Astrocyte (in vitro differentiated cells and primary cell): Measurements from ENCODE around the gene PLA2G2D.

Experiments
- EZH2 ChIP-seq: IDR thresholded peaks from 2 replicates; pipeline ENCODE4 v1.6.1; 2012; ENCODE audit warnings: mild to moderate bottlenecking, low read length, inconsistent platforms; ENCODE audit not compliant: insufficient read depth
- TF ChIP-seq, protein P1 (sequence below): IDR thresholded peaks from 2 replicates; pipeline ENCODE4 v1.5.1; 2011; ENCODE audit warnings: low read depth, mild to moderate bottlenecking, inconsistent platforms, low read length, moderate library complexity; ENCODE audit not compliant: insufficient read depth

DNA sequence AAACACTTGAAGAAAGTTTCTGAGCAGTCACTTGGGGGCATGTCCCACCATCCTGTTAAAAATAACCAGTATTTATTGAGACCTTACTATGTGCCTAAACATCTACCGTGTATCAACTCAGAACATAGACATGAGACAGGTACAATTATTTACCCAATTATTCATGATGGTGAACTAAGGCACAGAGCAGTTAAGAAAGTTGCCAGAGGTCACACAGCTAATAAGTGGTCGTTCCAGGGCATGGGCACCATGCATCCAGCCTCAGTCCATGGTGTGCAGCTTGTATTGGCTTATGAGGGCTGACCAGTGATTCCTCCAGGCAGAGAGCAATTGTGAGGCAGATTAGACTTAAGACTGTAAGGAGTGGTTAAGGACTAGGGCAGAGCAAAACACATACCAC lies 44.0 kb downstream of the PLA2G2D start:
- TF ChIP-seq, protein P1, sequence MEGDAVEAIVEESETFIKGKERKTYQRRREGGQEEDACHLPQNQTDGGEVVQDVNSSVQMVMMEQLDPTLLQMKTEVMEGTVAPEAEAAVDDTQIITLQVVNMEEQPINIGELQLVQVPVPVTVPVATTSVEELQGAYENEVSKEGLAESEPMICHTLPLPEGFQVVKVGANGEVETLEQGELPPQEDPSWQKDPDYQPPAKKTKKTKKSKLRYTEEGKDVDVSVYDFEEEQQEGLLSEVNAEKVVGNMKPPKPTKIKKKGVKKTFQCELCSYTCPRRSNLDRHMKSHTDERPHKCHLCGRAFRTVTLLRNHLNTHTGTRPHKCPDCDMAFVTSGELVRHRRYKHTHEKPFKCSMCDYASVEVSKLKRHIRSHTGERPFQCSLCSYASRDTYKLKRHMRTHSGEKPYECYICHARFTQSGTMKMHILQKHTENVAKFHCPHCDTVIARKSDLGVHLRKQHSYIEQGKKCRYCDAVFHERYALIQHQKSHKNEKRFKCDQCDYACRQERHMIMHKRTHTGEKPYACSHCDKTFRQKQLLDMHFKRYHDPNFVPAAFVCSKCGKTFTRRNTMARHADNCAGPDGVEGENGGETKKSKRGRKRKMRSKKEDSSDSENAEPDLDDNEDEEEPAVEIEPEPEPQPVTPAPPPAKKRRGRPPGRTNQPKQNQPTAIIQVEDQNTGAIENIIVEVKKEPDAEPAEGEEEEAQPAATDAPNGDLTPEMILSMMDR = no peak
- no peak for TF ChIP-seq EZH2
